Common myeloid progenitor, CD34-positive (primary cell): Measurements from ENCODE around the gene EIF5AL1.
A peak's percentile ranks its signal among the peaks of the same experiment; 100 is the strongest.

Experiments used
- CTCF ChIA-PET: fragments of 350-600 bp; sonication (Branson Sonifier 250); formaldehyde crosslinking; loops from one replicate; lab custom pipeline; 2021; ENCODE audit warnings: antibody characterized with exemption; lab: Charles Lee
- POLR2A ChIA-PET: fragments of 350-600 bp; sonication (Branson Sonifier 250); formaldehyde crosslinking; loops from one replicate; lab custom pipeline; 2021; ENCODE audit warnings: antibody characterized with exemption; lab: Charles Lee
- DNase-seq, 3 donors: peaks; one replicate each; pipeline versions ENCODE4 v3.0.0 to v3.0.0-alpha.2; 2013
- H3K27ac ChIP-seq, 2 experiments: 1 replicate in 1 of 2; 2 replicates in 1 of 2; pipeline ENCODE4 v1.7.0; 2013; ENCODE audit warnings: inconsistent platforms in 2 of 2, low read length in 2 of 2, mild to moderate bottlenecking in 2 of 2, low read depth in 1 of 2, moderate library complexity in 1 of 2; ENCODE audit not compliant: severe bottlenecking in 2 of 2, insufficient read depth in 1 of 2, poor library complexity in 1 of 2
- H3K27me3 ChIP-seq, 5 experiments: replicated peaks in 2 of 5; 1 replicate in 3 of 5; 2 replicates in 2 of 5; pipeline versions ENCODE4 v1.6.1 to v1.7.0; 2013; ENCODE audit warnings: low read length in 4 of 5, mild to moderate bottlenecking in 2 of 5, moderate library complexity in 2 of 5, inconsistent platforms in 1 of 5; ENCODE audit not compliant: insufficient read depth in 5 of 5, control insufficient read depth in 4 of 5
- H3K36me3 ChIP-seq, 4 experiments: 1 replicate in 2 of 4; 2 replicates in 2 of 4; pipeline versions ENCODE4 v1.6.1 to v1.7.0; 2013; ENCODE audit warnings: low read length in 3 of 4, control low read depth in 1 of 4, mild to moderate bottlenecking in 1 of 4; ENCODE audit not compliant: control insufficient read depth in 4 of 4, insufficient read depth in 4 of 4
- H3K4me1 ChIP-seq, 4 experiments: 1 replicate in 3 of 4; 2 replicates in 1 of 4; pipeline versions ENCODE4 v1.6.1 to v1.7.1; 2013; ENCODE audit warnings: low read length in 3 of 4, mild to moderate bottlenecking in 3 of 4, control low read depth in 1 of 4, inconsistent platforms in 1 of 4, moderate library complexity in 1 of 4; ENCODE audit not compliant: control insufficient read depth in 4 of 4, insufficient read depth in 4 of 4; ENCODE audit errors: control extremely low read depth in 1 of 4
- H3K4me3 ChIP-seq, 7 experiments: 1 replicate in 4 of 7; 2 replicates in 3 of 7; pipeline versions ENCODE4 v1.5.1 to v1.7.0; 2013; ENCODE audit warnings: mild to moderate bottlenecking in 7 of 7, low read length in 6 of 7, moderate library complexity in 6 of 7, inconsistent platforms in 2 of 7, low read depth in 2 of 7, control low read depth in 1 of 7; ENCODE audit not compliant: insufficient read depth in 4 of 7, control insufficient read depth in 1 of 7; ENCODE audit errors: extremely low read depth in 1 of 7
- H3K9me3 ChIP-seq, 5 experiments: 1 replicate in 4 of 5; 2 replicates in 1 of 5; pipeline versions ENCODE4 v1.6.1 to v1.7.1; 2013; ENCODE audit warnings: low read length in 4 of 5, mild to moderate bottlenecking in 2 of 5, inconsistent platforms in 1 of 5, low read depth in 1 of 5, moderate library complexity in 1 of 5; ENCODE audit not compliant: control insufficient read depth in 4 of 5, insufficient read depth in 2 of 5; ENCODE audit errors: control extremely low read depth in 1 of 5
- WGBS: methylation state at CpG from one replicate; pipeline ENCODE4 v1.1.5; 2013; ENCODE audit not compliant: insufficient coverage; 5-methylcytosine and 5-hydroxymethylcytosine counted together

The EIF5AL1 gene

GRCh38 chr10:79492839-79493238, 19.5 kb upstream of the EIF5AL1 start:
- Histone ChIP-seq H3K9me3 (no peaks in the 10 kb centered on the region), H3K27me3 (peaks cover 0 to 7% (median 0%) of the 10 kb centered on the region in 5 experiments), H3K4me3 (no peak overlapping the region), H3K27ac (no peak overlapping the region), H3K36me3 (no peaks in the 10 kb centered on the region), H3K4me1 (peaks cover 0 to 6% (median 1%) of the 10 kb centered on the region in 4 experiments)
- 94% methylated on average over 3 of the region's 3 CpGs for WGBS
- POLR2A ChIA-PET, result no interaction called here
- CTCF ChIA-PET, result interaction anchor here (1.0 to 6.1 kb wide), 2 partner anchors 9 to 118 kb away, joined by 4 to 38 read pairs; no protein-coding TSS in a partner anchor
- no peak for DNase-seq

- POLR2A ChIA-PET, result no interaction called here
- CTCF ChIA-PET, result interaction anchor here (1.1 to 6.1 kb wide), 2 partner anchors 93 to 119 kb away, joined by 4 to 38 read pairs; no protein-coding TSS in a partner anchor
- Histone ChIP-seq H3K27me3 (peaks cover 0 to 7% (median 0%) of the 10 kb centered on the region in 5 experiments), H3K9me3 (no peaks in the 10 kb centered on the region), H3K27ac (no peak overlapping the region), H3K36me3 (no peaks in the 10 kb centered on the region), H3K4me1 (peaks cover 0 to 6% (median 1%) of the 10 kb centered on the region in 4 experiments), H3K4me3 (no peak overlapping the region)
- WGBS, result 100% methylated on average over 1 of the region's 1 CpG
- DNase-seq, result no peak
Observed at GRCh38 chr10:79493806-79494205, 18.5 kb upstream of the EIF5AL1 start.

- DNase-seq, result peak; percentile 6 to 57 (median 47)
- 46% methylated on average over 10 of the region's 17 CpGs for WGBS
- POLR2A ChIA-PET, result no interaction called here
- no peaks in the 10 kb centered on the region for H3K36me3 ChIP-seq
- H3K27me3 ChIP-seq, result peaks cover 0 to 7% (median 0%) of the 10 kb centered on the region in 5 experiments
- H3K4me3 ChIP-seq, result no peak overlapping the region
- peaks cover 0 to 6% (median 1%) of the 10 kb centered on the region in 4 experiments for H3K4me1 ChIP-seq
- CTCF ChIA-PET, result interaction anchor here (1.2 to 6.1 kb wide), 3 partner anchors 32 to 120 kb away, joined by 4 to 38 read pairs (median 5); no protein-coding TSS in a partner anchor
- H3K9me3 ChIP-seq, result no peaks in the 10 kb centered on the region
- H3K27ac ChIP-seq, result no peak overlapping the region
Observed at GRCh38 chr10:79494871-79495705, 17.2 kb upstream of the EIF5AL1 start.

GRCh38 chr10:79495791-79496190, 16.5 kb upstream of the EIF5AL1 start:
- H3K27me3 ChIP-seq, result peaks cover 0 to 7% (median 0%) of the 10 kb centered on the region in 5 experiments
- no CpG with 5 or more reads among the region's 6 CpGs for WGBS
- ChIA-PET CTCF (interaction anchor here (0.8 to 6.1 kb wide), 4 partner anchors 8 to 121 kb away, joined by 3 to 38 read pairs (median 7); no protein-coding TSS in a partner anchor), POLR2A (no interaction called here)
- H3K9me3 ChIP-seq, result no peaks in the 10 kb centered on the region
- peaks cover 0 to 6% (median under 1%) of the 10 kb centered on the region in 4 experiments for H3K4me1 ChIP-seq
- no peak for DNase-seq
- no peak overlapping the region for H3K27ac ChIP-seq
- H3K4me3 ChIP-seq, result no peak overlapping the region
- no peaks in the 10 kb centered on the region for H3K36me3 ChIP-seq

GRCh38 chr10:79496896-79497295, 15.4 kb upstream of the EIF5AL1 start:
- no peaks in the 10 kb centered on the region for H3K9me3 ChIP-seq
- H3K27ac ChIP-seq, result no peak overlapping the region
- DNase-seq, result no peak
- ChIA-PET POLR2A (no interaction called here), CTCF (interaction anchor here (1.5 to 2.0 kb wide), 2 partner anchors 9 to 10 kb away, joined by 6 to 9 read pairs; no protein-coding TSS in a partner anchor)
- H3K27me3 ChIP-seq, result peaks cover 0 to 7% (median 0%) of the 10 kb centered on the region in 5 experiments
- no peaks in the 10 kb centered on the region for H3K36me3 ChIP-seq
- H3K4me1 ChIP-seq, result peaks cover 0 to 6% (median 0%) of the 10 kb centered on the region in 4 experiments
- H3K4me3 ChIP-seq, result no peak overlapping the region
- 93% methylated on average over 4 of the region's 4 CpGs for WGBS

- Histone ChIP-seq H3K27me3 (peaks cover 0 to 7% (median 0%) of the 10 kb centered on the region in 5 experiments), H3K27ac (no peak overlapping the region), H3K4me3 (no peak overlapping the region), H3K36me3 (no peaks in the 10 kb centered on the region), H3K9me3 (no peaks in the 10 kb centered on the region), H3K4me1 (peaks cover 0 to 6% (median 0%) of the 10 kb centered on the region in 4 experiments)
- POLR2A ChIA-PET, result no interaction called here
- no peak for DNase-seq
- WGBS, result 100% methylated on average over 5 of the region's 6 CpGs
- CTCF ChIA-PET, result interaction anchor here (0.7 to 2.0 kb wide), 4 partner anchors 8 to 124 kb away, joined by 3 to 6 read pairs (median 4); no protein-coding TSS in a partner anchor
Observed at GRCh38 chr10:79498291-79498829, 14.0 kb upstream of the EIF5AL1 start.
